Measurements from ENCODE around the gene ARAP3. TPM values are rescaled to one million over a fixed set of nuclear protein-coding genes. Genes with fewer than 3 reads are reported as not detected.

The ARAP3 gene
- total and polyA plus RNA-seq, 9 of the 15 experiments (the other 6 are each of a cell fraction or from before 2014, with no cell fraction given) = 0.83 to 25.7 (median 6.4) TPM

DNA sequence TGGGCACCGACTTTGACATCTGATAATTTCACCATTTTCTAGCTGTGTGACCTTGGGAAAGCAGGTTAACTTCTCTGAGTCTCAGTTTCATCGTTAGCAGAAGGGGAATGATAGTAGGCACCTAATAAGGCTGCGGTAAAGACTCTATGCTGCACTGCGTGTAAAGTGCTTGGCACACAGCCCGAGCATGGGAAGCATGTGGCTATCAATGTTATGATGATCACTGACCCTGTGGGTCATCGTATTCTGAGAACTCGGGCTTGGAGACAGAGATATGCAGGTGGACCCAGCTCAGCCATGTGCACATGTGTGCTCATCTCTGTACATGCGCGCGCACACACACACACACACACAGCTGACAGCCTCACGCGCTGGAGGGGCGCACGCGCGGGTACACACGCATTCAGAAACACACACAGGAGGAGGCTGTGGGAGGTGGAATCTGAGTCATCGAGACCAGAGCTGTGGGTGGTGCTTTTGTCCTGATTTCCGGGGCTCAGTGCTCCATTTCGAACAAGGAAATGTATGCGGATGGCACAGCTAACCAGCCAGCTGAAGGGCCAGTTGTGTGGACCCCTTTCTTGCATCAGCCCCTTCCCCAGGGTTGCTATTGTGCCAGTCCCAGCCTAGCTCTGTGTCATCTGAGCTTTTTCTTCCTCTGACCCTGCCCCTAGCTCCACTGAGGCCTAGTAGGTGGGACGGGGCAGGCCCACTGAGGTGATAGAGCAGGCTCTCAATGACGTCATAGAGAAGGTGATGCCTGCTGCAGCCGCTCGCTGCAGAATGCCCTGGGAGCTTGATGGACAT is 11.1 kb upstream of the ARAP3 start (continued):
- TF ChIP-seq, protein P1, sequence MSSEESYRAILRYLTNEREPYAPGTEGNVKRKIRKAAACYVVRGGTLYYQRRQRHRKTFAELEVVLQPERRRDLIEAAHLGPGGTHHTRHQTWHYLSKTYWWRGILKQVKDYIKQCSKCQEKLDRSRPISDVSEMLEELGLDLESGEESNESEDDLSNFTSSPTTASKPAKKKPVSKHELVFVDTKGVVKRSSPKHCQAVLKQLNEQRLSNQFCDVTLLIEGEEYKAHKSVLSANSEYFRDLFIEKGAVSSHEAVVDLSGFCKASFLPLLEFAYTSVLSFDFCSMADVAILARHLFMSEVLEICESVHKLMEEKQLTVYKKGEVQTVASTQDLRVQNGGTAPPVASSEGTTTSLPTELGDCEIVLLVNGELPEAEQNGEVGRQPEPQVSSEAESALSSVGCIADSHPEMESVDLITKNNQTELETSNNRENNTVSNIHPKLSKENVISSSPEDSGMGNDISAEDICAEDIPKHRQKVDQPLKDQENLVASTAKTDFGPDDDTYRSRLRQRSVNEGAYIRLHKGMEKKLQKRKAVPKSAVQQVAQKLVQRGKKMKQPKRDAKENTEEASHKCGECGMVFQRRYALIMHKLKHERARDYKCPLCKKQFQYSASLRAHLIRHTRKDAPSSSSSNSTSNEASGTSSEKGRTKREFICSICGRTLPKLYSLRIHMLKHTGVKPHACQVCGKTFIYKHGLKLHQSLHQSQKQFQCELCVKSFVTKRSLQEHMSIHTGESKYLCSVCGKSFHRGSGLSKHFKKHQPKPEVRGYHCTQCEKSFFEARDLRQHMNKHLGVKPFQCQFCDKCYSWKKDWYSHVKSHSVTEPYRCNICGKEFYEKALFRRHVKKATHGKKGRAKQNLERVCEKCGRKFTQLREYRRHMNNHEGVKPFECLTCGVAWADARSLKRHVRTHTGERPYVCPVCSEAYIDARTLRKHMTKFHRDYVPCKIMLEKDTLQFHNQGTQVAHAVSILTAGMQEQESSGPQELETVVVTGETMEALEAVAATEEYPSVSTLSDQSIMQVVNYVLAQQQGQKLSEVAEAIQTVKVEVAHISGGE (CRISPR knock-in tag; IDR thresholded peaks at IDR 0.05) = no peak
- TF ChIP-seq ZNF217 (CRISPR knock-in tag; IDR thresholded peaks at IDR 0.05) (no peak), ATF1 (CRISPR knock-in tag; IDR thresholded peaks at IDR 0.05) (no peak), ATF1 (tag; IDR thresholded peaks at IDR 0.05) (peak; percentile 74), CBFB (CRISPR knock-in tag; IDR thresholded peaks at IDR 0.05) (peak; percentile 45; the same call in 1 of the 2 replicates), ZNF140 (CRISPR knock-in tag; IDR thresholded peaks at IDR 0.05) (no peak), RUNX1 (IDR thresholded peaks at IDR 0.05; ENCODE audit: low read depth) (no peak), ILK (tag; IDR thresholded peaks at IDR 0.05; ENCODE audit: borderline replicate concordance, low read depth) (no peak), FOS (IDR thresholded peaks at IDR 0.05; ENCODE audit: extremely low read depth, insufficient read length) (no peak), CEBPG (CRISPR knock-in tag; IDR thresholded peaks at IDR 0.05) (peak; percentile 51; the same call in 1 of the 2 replicates), CEBPG (tag; conservative IDR thresholded peaks at IDR 0.05 in 1 of 2, IDR thresholded peaks at IDR 0.05 in 1 of 2) (no peak), ZNF184 (CRISPR knock-in tag; IDR thresholded peaks at IDR 0.05) (no peak)
- TF ChIP-seq, protein P2, sequence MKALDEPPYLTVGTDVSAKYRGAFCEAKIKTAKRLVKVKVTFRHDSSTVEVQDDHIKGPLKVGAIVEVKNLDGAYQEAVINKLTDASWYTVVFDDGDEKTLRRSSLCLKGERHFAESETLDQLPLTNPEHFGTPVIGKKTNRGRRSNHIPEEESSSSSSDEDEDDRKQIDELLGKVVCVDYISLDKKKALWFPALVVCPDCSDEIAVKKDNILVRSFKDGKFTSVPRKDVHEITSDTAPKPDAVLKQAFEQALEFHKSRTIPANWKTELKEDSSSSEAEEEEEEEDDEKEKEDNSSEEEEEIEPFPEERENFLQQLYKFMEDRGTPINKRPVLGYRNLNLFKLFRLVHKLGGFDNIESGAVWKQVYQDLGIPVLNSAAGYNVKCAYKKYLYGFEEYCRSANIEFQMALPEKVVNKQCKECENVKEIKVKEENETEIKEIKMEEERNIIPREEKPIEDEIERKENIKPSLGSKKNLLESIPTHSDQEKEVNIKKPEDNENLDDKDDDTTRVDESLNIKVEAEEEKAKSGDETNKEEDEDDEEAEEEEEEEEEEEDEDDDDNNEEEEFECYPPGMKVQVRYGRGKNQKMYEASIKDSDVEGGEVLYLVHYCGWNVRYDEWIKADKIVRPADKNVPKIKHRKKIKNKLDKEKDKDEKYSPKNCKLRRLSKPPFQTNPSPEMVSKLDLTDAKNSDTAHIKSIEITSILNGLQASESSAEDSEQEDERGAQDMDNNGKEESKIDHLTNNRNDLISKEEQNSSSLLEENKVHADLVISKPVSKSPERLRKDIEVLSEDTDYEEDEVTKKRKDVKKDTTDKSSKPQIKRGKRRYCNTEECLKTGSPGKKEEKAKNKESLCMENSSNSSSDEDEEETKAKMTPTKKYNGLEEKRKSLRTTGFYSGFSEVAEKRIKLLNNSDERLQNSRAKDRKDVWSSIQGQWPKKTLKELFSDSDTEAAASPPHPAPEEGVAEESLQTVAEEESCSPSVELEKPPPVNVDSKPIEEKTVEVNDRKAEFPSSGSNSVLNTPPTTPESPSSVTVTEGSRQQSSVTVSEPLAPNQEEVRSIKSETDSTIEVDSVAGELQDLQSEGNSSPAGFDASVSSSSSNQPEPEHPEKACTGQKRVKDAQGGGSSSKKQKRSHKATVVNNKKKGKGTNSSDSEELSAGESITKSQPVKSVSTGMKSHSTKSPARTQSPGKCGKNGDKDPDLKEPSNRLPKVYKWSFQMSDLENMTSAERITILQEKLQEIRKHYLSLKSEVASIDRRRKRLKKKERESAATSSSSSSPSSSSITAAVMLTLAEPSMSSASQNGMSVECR (CRISPR knock-in tag; IDR thresholded peaks at IDR 0.05) = 0 out of 2 replicates have a peak, but pooled peaks have one; percentile 45
- TF ChIP-seq, protein P3, sequence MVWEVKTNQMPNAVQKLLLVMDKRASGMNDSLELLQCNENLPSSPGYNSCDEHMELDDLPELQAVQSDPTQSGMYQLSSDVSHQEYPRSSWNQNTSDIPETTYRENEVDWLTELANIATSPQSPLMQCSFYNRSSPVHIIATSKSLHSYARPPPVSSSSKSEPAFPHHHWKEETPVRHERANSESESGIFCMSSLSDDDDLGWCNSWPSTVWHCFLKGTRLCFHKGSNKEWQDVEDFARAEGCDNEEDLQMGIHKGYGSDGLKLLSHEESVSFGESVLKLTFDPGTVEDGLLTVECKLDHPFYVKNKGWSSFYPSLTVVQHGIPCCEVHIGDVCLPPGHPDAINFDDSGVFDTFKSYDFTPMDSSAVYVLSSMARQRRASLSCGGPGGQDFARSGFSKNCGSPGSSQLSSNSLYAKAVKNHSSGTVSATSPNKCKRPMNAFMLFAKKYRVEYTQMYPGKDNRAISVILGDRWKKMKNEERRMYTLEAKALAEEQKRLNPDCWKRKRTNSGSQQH (CRISPR knock-in tag; IDR thresholded peaks at IDR 0.05) = no peak
- TF ChIP-seq, protein P4, sequence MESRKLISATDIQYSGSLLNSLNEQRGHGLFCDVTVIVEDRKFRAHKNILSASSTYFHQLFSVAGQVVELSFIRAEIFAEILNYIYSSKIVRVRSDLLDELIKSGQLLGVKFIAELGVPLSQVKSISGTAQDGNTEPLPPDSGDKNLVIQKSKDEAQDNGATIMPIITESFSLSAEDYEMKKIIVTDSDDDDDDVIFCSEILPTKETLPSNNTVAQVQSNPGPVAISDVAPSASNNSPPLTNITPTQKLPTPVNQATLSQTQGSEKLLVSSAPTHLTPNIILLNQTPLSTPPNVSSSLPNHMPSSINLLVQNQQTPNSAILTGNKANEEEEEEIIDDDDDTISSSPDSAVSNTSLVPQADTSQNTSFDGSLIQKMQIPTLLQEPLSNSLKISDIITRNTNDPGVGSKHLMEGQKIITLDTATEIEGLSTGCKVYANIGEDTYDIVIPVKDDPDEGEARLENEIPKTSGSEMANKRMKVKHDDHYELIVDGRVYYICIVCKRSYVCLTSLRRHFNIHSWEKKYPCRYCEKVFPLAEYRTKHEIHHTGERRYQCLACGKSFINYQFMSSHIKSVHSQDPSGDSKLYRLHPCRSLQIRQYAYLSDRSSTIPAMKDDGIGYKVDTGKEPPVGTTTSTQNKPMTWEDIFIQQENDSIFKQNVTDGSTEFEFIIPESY (CRISPR knock-in tag; IDR thresholded peaks at IDR 0.05) = peak; percentile 87

Data from K562 (cell line).